GM04503 (cell line): Measurements from ENCODE around the gene ELP2.
"Not testable (repeated sequence)": the region's sequence is repeated elsewhere in the genome, so short reads cannot be mapped to it uniquely, and the experiment has no call there.

Experiments used
- DNase-seq: peaks from one replicate; pipeline ENCODE4 v3.0.0-alpha.2; 2012; ENCODE audit warnings: low read depth

ELP2 gene

GRCh38 chr18:36188916-36189315 lies 59.2 kb downstream of the ELP2 start:
- no peak for DNase-seq

GRCh38 chr18:36189486-36189885 lies 59.8 kb downstream of the ELP2 start:
- no peak for DNase-seq

GRCh38 chr18:36191286-36191685 lies 61.6 kb downstream of the ELP2 start:
- DNase-seq, result no peak

- DNase-seq, result no peak
Measured at GRCh38 chr18:36191711-36192110, 62.0 kb downstream of the ELP2 start.

- no peak for DNase-seq
Measured at GRCh38 chr18:36194600-36195315, 65.1 kb downstream of the ELP2 start.

GRCh38 chr18:36195427-36196122 lies 65.9 kb downstream of the ELP2 start:
- DNase-seq, result no peak

GRCh38 chr18:36196238-36196995 lies 66.7 kb downstream of the ELP2 start:
- DNase-seq, result no peak

- no peak for DNase-seq
Measured at GRCh38 chr18:36197511-36198166, 67.9 kb downstream of the ELP2 start.

GRCh38 chr18:36199691-36200295 lies 70.1 kb downstream of the ELP2 start:
- no peak for DNase-seq

GRCh38 chr18:36200354-36200771 lies 70.7 kb downstream of the ELP2 start:
- no peak for DNase-seq

GRCh38 chr18:36201765-36202164 lies 72.1 kb downstream of the ELP2 start:
- DNase-seq, result no peak

- DNase-seq, result no peak
Measured at GRCh38 chr18:36203360-36203895, 73.7 kb downstream of the ELP2 start.

- no peak for DNase-seq
Measured at GRCh38 chr18:36205166-36205565, 75.5 kb downstream of the ELP2 start.

- DNase-seq, result no peak
Measured at GRCh38 chr18:36207303-36207702, 77.6 kb downstream of the ELP2 start.

- DNase-seq, result not testable (repeated sequence)
Measured at GRCh38 chr18:36207969-36208368, 78.3 kb downstream of the ELP2 start.

GRCh38 chr18:36211612-36212065 lies 81.9 kb downstream of the ELP2 start:
- peak; percentile 57 for DNase-seq

- no peak for DNase-seq
Measured at GRCh38 chr18:36212301-36213171, 82.8 kb downstream of the ELP2 start.

GRCh38 chr18:36214811-36215210 lies 85.1 kb downstream of the ELP2 start:
- DNase-seq, result no peak

- DNase-seq, result no peak
Measured at GRCh38 chr18:36215577-36215976, 85.9 kb downstream of the ELP2 start.

GRCh38 chr18:36217348-36217747 lies 87.6 kb downstream of the ELP2 start:
- no peak for DNase-seq

GRCh38 chr18:36229188-36229587 lies 99.5 kb downstream of the ELP2 start:
- no peak for DNase-seq
